Astrocyte (in vitro differentiated cells and primary cell): Measurements from ENCODE around the gene AQP12A.

Source experiments
- CTCF ChIP-seq: IDR thresholded peaks from 2 replicates; pipeline ENCODE4 v1.5.1; 2011; ENCODE audit warnings: low read depth, mild to moderate bottlenecking, inconsistent platforms, low read length, moderate library complexity; ENCODE audit not compliant: insufficient read depth
- EZH2 ChIP-seq: IDR thresholded peaks from 2 replicates; pipeline ENCODE4 v1.6.1; 2012; ENCODE audit warnings: mild to moderate bottlenecking, low read length, inconsistent platforms; ENCODE audit not compliant: insufficient read depth

- TF ChIP-seq CTCF (no peak), EZH2 (no peak)
Observed at GRCh38 chr2:240648155-240648649, 43.5 kb upstream of the AQP12A start.
